ENCODE data around the gene ALAS1. TPM values are rescaled to one million over a fixed set of nuclear protein-coding genes. Genes with fewer than 3 reads are reported as not detected.

ALAS1 gene
- total RNA-seq, 1 experiment from 2014 or later, result 69.5 TPM

GRCh38 chr3:52248816-52249547, 51.0 kb downstream of the ALAS1 start:
- no peaks in the 10 kb centered on the region for H3K9me2 ChIP-seq (replicated peaks; ENCODE audit: low read length)
- POLR2A ChIA-PET (ENCODE audit: unreplicated experiment), result interaction anchor here (0.6 kb wide), 1 partner anchor 28 kb away, joined by 16 read pairs; no protein-coding TSS in a partner anchor
- H3K27ac ChIP-seq (ENCODE audit: low read length), result no peak overlapping the region
- no peaks in the 10 kb centered on the region for H3K27me3 ChIP-seq (ENCODE audit: low read length)
- intact Hi-C loops (cut with micrococcal nuclease), result no loop called here
- TF ChIP-seq CTCF (conservative IDR thresholded peaks at IDR 0.05; ENCODE audit: low read depth, low read length) (no peak), EZH2 (IDR thresholded peaks at IDR 0.05; ENCODE audit: low read length, unreplicated experiment) (no peak), EZH2phosphoT487 (IDR thresholded peaks at IDR 0.05; ENCODE audit: borderline replicate concordance, low read length) (no peak)
- H3F3A ChIP-seq (ENCODE audit: low read length, unreplicated experiment), result peaks cover 4% of the 10 kb centered on the region
- H3K36me3 ChIP-seq (ENCODE audit: low read depth, low read length), result peaks cover 13% of the 10 kb centered on the region
- CTCF ChIA-PET, result interaction anchor here (0.8 kb wide), 1 partner anchor 29 kb away, joined by 3 read pairs; no protein-coding TSS in a partner anchor
- H3K9me3 ChIP-seq (ENCODE audit: low read length), result no peaks in the 10 kb centered on the region
- no peak overlapping the region for H3K9ac ChIP-seq (ENCODE audit: low read length)
- no peak for ATAC-seq
- H2AFZ ChIP-seq (ENCODE audit: low read length), result no peak overlapping the region
- H3K79me2 ChIP-seq (ENCODE audit: low read length), result no peaks in the 10 kb centered on the region
- H3K4me2 ChIP-seq (ENCODE audit: low read length), result no peak overlapping the region
- H3K4me1 ChIP-seq (ENCODE audit: insufficient read depth, low read length), result peaks cover 25% of the 10 kb centered on the region
- BruUV-seq (replicated peaks), result no TSS peak
- H3K4me3 ChIP-seq (ENCODE audit: low read length), result no peak overlapping the region
- no peak for DNase-seq
- H4K20me1 ChIP-seq (ENCODE audit: low read length), result no peaks in the 10 kb centered on the region

GRCh38 chr3:52249683-52250082, 51.7 kb downstream of the ALAS1 start:
- DNase-seq (no peak), ATAC-seq (peak; percentile 1; the same call in 1 of the 2 replicates)
- H3K9me3 ChIP-seq (ENCODE audit: low read length), result no peaks in the 10 kb centered on the region
- no peak overlapping the region for H2AFZ ChIP-seq (ENCODE audit: low read length)
- TF ChIP-seq CTCF (conservative IDR thresholded peaks at IDR 0.05; ENCODE audit: low read depth, low read length), result no peak
- TF ChIP-seq EZH2phosphoT487 (IDR thresholded peaks at IDR 0.05; ENCODE audit: borderline replicate concordance, low read length), result no peak
- no peak for TF ChIP-seq EZH2 (IDR thresholded peaks at IDR 0.05; ENCODE audit: low read length, unreplicated experiment)
- BruUV-seq (replicated peaks), result no TSS peak
- no peak overlapping the region for H3K4me3 ChIP-seq (ENCODE audit: low read length)
- no peaks in the 10 kb centered on the region for H3K9me2 ChIP-seq (replicated peaks; ENCODE audit: low read length)
- H3F3A ChIP-seq (ENCODE audit: low read length, unreplicated experiment), result peaks cover 6% of the 10 kb centered on the region
- no peaks in the 10 kb centered on the region for H4K20me1 ChIP-seq (ENCODE audit: low read length)
- H3K79me2 ChIP-seq (ENCODE audit: low read length), result no peaks in the 10 kb centered on the region
- H3K4me2 ChIP-seq (ENCODE audit: low read length), result no peak overlapping the region
- ChIA-PET CTCF (no interaction called here), POLR2A (ENCODE audit: unreplicated experiment) (interaction anchor here (0.6 kb wide), 1 partner anchor 85 kb away, joined by 5 read pairs; no protein-coding TSS in a partner anchor)
- H3K36me3 ChIP-seq (ENCODE audit: low read depth, low read length), result peaks cover 20% of the 10 kb centered on the region
- peaks cover 18% of the 10 kb centered on the region for H3K4me1 ChIP-seq (ENCODE audit: insufficient read depth, low read length)
- no peak overlapping the region for H3K27ac ChIP-seq (ENCODE audit: low read length)
- H3K9ac ChIP-seq (ENCODE audit: low read length), result no peak overlapping the region
- intact Hi-C loops (cut with micrococcal nuclease), result no loop called here
- H3K27me3 ChIP-seq (ENCODE audit: low read length), result no peaks in the 10 kb centered on the region

- Histone ChIP-seq H3K4me2 (ENCODE audit: low read length) (no peak overlapping the region), H3K36me3 (ENCODE audit: low read depth, low read length) (peaks cover 21% of the 10 kb centered on the region), H2AFZ (ENCODE audit: low read length) (no peak overlapping the region), H4K20me1 (ENCODE audit: low read length) (no peaks in the 10 kb centered on the region), H3K79me2 (ENCODE audit: low read length) (no peaks in the 10 kb centered on the region), H3K9ac (ENCODE audit: low read length) (no peak overlapping the region), H3K4me3 (ENCODE audit: low read length) (no peak overlapping the region), H3K9me3 (ENCODE audit: low read length) (no peaks in the 10 kb centered on the region), H3F3A (ENCODE audit: low read length, unreplicated experiment) (peaks cover 6% of the 10 kb centered on the region), H3K27ac (ENCODE audit: low read length) (no peak overlapping the region), H3K27me3 (ENCODE audit: low read length) (no peaks in the 10 kb centered on the region), H3K9me2 (replicated peaks; ENCODE audit: low read length) (no peaks in the 10 kb centered on the region), H3K4me1 (ENCODE audit: insufficient read depth, low read length) (peaks cover 14% of the 10 kb centered on the region)
- no peak for DNase-seq
- ATAC-seq, result no peak
- intact Hi-C loops (cut with micrococcal nuclease), result no loop called here
- TF ChIP-seq CTCF (conservative IDR thresholded peaks at IDR 0.05; ENCODE audit: low read depth, low read length) (no peak), EZH2 (IDR thresholded peaks at IDR 0.05; ENCODE audit: low read length, unreplicated experiment) (no peak), EZH2phosphoT487 (IDR thresholded peaks at IDR 0.05; ENCODE audit: borderline replicate concordance, low read length) (no peak)
- ChIA-PET CTCF (no interaction called here), POLR2A (ENCODE audit: unreplicated experiment) (interaction anchor here (0.6 kb wide), 2 partner anchors 13 to 84 kb away, joined by 3 to 5 read pairs; no protein-coding TSS in a partner anchor)
- no TSS peak for BruUV-seq (replicated peaks)
Measured at GRCh38 chr3:52250122-52250521, 52.2 kb downstream of the ALAS1 start.

Measured in PC-3 (cell line).